K562 (cell line): ENCODE data around the gene ARHGEF1. TPM values are rescaled to one million over a fixed set of nuclear protein-coding genes. Genes with fewer than 3 reads are reported as not detected.
A peak's percentile ranks its signal among the peaks of the same experiment; 100 is the strongest.

ENCODE experiments used
- ARHGAP35 ChIP-seq: fragments of 450-650 bp; IDR thresholded peaks from 2 replicates; pipeline ENCODE4 v1.6.1; 2018; ENCODE audit not compliant: partially characterized antibody
- BRCA1 ChIP-seq, 2 experiments: fragments of 450-650 bp in 1 of 2; sonication (generic) in 1 of 2; formaldehyde crosslinking in 1 of 2; IDR thresholded peaks; 2 replicates each; pipeline versions ENCODE4 v1.5.0 to v1.6.1; 2017 to 2020; ENCODE audit warnings: mild to moderate bottlenecking in 1 of 2, missing genetic modification reagents in 1 of 2
- BRD4 ChIP-seq: fragments of 200-600 bp; sonication (generic); IDR thresholded peaks from 2 replicates; pipeline ENCODE4 v1.6.1; 2017; ENCODE audit warnings: inconsistent platforms
- CREB1 ChIP-seq, 2 experiments: sonication (generic) in 1 of 2; formaldehyde crosslinking in 1 of 2; IDR thresholded peaks; 2 replicates each; pipeline versions ENCODE4 v1.6.1 to v1.8.0; 2012 to 2022; ENCODE audit warnings: inconsistent platforms in 1 of 2, mild to moderate bottlenecking in 1 of 2, missing genetic modification reagents in 1 of 2, moderate library complexity in 1 of 2
- EGR1 ChIP-seq: fragments of 450-650 bp; conservative IDR thresholded peaks from 2 replicates; pipeline ENCODE4 v1.6.1; 2017; ENCODE audit warnings: mild to moderate bottlenecking
- GABPB1 ChIP-seq: sonication (generic); formaldehyde crosslinking; IDR thresholded peaks from 2 replicates; pipeline ENCODE4 v1.8.0; 2022; ENCODE audit warnings: mild to moderate bottlenecking, missing genetic modification reagents
- L3MBTL2 ChIP-seq: fragments of 450-650 bp; IDR thresholded peaks from 2 replicates; pipeline ENCODE4 v1.6.1; 2016; ENCODE audit warnings: mild to moderate bottlenecking, moderate library complexity
- RBFOX2 ChIP-seq: fragments of 200-400 bp; formaldehyde crosslinking; IDR thresholded peaks from 2 replicates; pipeline ENCODE4 v1.6.1; 2017; ENCODE audit warnings: low read depth, mild to moderate bottlenecking, low read length, moderate library complexity
- SRF ChIP-seq, 2 experiments: fragments of 250-450, 450-650 bp in 1 of 2; sonication (Bioruptor Pico) in 1 of 2; sonication (generic) in 1 of 2; formaldehyde crosslinking; IDR thresholded peaks; 2 replicates each; pipeline versions ENCODE4 v1.5.0 to v1.5.1; 2020 to 2022; ENCODE audit warnings: mild to moderate bottlenecking in 1 of 2, missing genetic modification reagents in 1 of 2
- ZBTB7A ChIP-seq: IDR thresholded peaks from 2 replicates; pipeline ENCODE4 v1.6.1; 2011; ENCODE audit warnings: low read depth, mild to moderate bottlenecking, low read length, moderate library complexity, borderline replicate concordance; ENCODE audit not compliant: control insufficient read depth
- ZNF134 ChIP-seq: fragments of 250-450 bp; sonication (Bioruptor Pico); conservative IDR thresholded peaks from 2 replicates; pipeline ENCODE4 v1.4.0; 2020
- ZNF324 ChIP-seq: fragments of 250-450 bp; sonication (Bioruptor Pico); IDR thresholded peaks from 2 replicates; pipeline ENCODE4 v1.4.0; 2020; ENCODE audit warnings: mild to moderate bottlenecking
- ZNF384 ChIP-seq: IDR thresholded peaks from 2 replicates; pipeline ENCODE4 v1.6.1; 2012; ENCODE audit warnings: low read depth, low read length, improper control_type of control experiment
- polyA plus RNA-seq, 8 experiments: library from polyadenylated mRNA; depleted of rRNA in 4 of 8; stranded (reverse) in 5 of 8; unstranded in 3 of 8; fragments of >200 nt; fragmentation: Nextera tagmentation in 2 of 8; fragmentation: Illumina TruSeq in 1 of 8; extraction: Ambion mirVana in 2 of 8; extraction: Trizol in 1 of 8; gene quantifications; 2 replicates each; pipeline versions ENCODE4 v1.2.1 to v1.2.3, GENCODE V29; 2011 to 2014; ENCODE audit warnings: inconsistent platforms in 1 of 8, missing spikeins in 1 of 8
- total RNA-seq, 7 experiments: library from RNA; depleted of rRNA in 6 of 7; stranded (reverse); fragments of >200 nt in 6 of 7; fragmentation: Illumina TruSeq in 2 of 7; extraction: Trizol in 2 of 7; gene quantifications; 2 replicates each; pipeline versions ENCODE4 v1.2.1 to v1.2.3, GENCODE V29; 2011 to 2021; ENCODE audit warnings: low replicate concordance in 1 of 7
- TF ChIP-seq, protein P1 (sequence below): fragments of 450-650 bp; formaldehyde crosslinking; IDR thresholded peaks from 2 replicates; pipeline ENCODE4 v1.4.0; 2020; ENCODE audit warnings: mild to moderate bottlenecking, moderate library complexity
- TF ChIP-seq, protein P2 (sequence below): sonication (generic); formaldehyde crosslinking; IDR thresholded peaks from 2 replicates; pipeline ENCODE4 v1.8.0; 2022; ENCODE audit warnings: missing genetic modification reagents, mild to moderate bottlenecking, moderate library complexity, borderline replicate concordance
- TF ChIP-seq, protein P3 (sequence below): fragments of 450-650 bp; IDR thresholded peaks from 2 replicates; pipeline ENCODE4 v1.6.1; 2016; ENCODE audit warnings: antibody characterized with exemption
- TF ChIP-seq, protein P4 (sequence below): fragments of 450-650 bp; IDR thresholded peaks from 2 replicates; pipeline ENCODE4 v1.7.0; 2016; ENCODE audit warnings: borderline replicate concordance
- TF ChIP-seq, protein P5 (sequence below): fragments of 450-650 bp; IDR thresholded peaks from 2 replicates; pipeline ENCODE4 v1.7.1; 2018; ENCODE audit warnings: mild to moderate bottlenecking, low read depth; ENCODE audit not compliant: partially characterized antibody

Gene ARHGEF1
- total and polyA plus RNA-seq, 9 of the 15 experiments (the other 6 are each of a cell fraction or from before 2014, with no cell fraction given) = 1.9 to 149 (median 29.8) TPM

DNA sequence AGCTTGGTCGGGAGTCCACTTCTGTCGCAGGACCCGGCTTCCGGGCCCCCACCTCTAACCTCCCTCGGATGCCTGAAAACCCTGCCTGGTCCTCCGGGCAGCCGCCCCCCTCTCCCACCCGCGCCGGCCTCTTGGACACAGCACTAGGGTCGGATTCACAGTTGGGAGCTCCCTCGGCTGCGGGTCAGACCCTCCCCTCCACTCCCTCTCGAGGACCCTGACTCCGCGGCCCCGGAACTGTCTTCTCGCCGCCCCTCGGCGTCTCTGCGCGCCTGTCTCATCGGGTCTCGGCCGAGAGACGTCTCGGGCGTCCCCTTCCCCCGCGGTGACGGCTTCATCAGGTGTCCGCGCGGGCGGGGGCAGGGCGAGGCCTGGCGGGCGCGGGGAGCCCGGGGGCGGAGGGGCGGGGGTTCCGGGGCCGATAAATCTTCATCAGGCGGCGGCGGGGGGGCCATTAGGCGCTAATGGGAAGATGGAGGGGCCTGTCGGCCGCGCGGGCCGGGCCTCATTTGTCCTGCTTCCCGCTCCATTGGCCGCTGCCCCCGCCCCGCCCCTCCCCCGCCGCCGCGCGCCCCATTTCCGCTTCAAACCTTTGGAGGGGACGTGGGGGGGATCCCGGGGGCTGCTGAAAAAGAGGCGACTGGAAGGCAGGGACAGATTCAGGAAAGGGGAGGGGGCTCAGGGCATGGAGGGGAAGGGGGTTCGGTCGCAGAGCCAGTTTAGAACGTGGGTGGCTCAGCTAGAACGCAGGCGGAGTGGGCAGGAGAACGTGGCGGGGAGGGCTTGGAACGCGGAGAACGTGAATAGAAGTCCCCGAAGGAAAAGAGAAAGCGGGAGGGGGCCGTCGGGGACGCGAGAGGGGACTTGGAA lies 57.1 kb downstream of the ARHGEF1 start (continued):
- TF ChIP-seq, protein P1, sequence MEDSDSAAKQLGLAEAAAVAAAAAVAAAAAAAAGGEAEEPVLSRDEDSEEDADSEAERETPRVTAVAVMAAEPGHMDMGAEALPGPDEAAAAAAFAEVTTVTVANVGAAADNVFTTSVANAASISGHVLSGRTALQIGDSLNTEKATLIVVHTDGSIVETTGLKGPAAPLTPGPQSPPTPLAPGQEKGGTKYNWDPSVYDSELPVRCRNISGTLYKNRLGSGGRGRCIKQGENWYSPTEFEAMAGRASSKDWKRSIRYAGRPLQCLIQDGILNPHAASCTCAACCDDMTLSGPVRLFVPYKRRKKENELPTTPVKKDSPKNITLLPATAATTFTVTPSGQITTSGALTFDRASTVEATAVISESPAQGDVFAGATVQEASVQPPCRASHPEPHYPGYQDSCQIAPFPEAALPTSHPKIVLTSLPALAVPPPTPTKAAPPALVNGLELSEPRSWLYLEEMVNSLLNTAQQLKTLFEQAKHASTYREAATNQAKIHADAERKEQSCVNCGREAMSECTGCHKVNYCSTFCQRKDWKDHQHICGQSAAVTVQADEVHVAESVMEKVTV (CRISPR knock-in tag) = no peak
- TF ChIP-seq BRCA1 (IDR thresholded peaks at IDR 0.05) (no peak), BRCA1 (CRISPR knock-in tag; IDR thresholded peaks at IDR 0.05) (no peak), BRD4 (peak; percentile 39; the same call in 1 of the 2 replicates), SRF (CRISPR knock-in tag; IDR thresholded peaks at IDR 0.05) (no peak), ZNF384 (no peak), ZNF324 (CRISPR knock-in tag) (no peak), ZBTB7A (peak; percentile 62), L3MBTL2 (no peak), ARHGAP35 (no peak), ZNF134 (CRISPR knock-in tag) (no peak), RBFOX2 (peak; percentile 75), CREB1 (IDR thresholded peaks at IDR 0.05) (peak; percentile 19; the same call in 1 of the 2 replicates), CREB1 (CRISPR knock-in tag; IDR thresholded peaks at IDR 0.05) (0 out of 2 replicates have a peak, but pooled peaks have one; percentile 27), GABPB1 (CRISPR knock-in tag) (peak; percentile 21; the same call in 1 of the 2 replicates), EGR1 (peak; percentile 72)
- TF ChIP-seq, protein P2, sequence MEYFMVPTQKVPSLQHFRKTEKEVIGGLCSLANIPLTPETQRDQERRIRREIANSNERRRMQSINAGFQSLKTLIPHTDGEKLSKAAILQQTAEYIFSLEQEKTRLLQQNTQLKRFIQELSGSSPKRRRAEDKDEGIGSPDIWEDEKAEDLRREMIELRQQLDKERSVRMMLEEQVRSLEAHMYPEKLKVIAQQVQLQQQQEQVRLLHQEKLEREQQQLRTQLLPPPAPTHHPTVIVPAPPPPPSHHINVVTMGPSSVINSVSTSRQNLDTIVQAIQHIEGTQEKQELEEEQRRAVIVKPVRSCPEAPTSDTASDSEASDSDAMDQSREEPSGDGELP = peak; percentile 63; the same call in 1 of the 2 replicates
- TF ChIP-seq, protein P3, sequence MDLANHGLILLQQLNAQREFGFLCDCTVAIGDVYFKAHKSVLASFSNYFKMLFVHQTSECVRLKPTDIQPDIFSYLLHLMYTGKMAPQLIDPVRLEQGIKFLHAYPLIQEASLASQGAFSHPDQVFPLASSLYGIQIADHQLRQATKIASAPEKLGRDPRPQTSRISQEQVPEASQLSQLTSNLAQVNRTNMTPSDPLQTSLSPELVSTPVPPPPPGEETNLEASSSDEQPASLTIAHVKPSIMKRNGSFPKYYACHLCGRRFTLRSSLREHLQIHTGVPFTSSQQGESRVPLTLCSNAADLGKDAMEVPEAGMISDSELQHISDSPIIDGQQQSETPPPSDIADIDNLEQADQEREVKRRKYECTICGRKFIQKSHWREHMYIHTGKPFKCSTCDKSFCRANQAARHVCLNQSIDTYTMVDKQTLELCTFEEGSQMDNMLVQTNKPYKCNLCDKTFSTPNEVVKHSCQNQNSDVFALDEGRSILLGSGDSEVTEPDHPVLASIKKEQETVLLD = peak; percentile 34; the same call in 1 of the 2 replicates
- TF ChIP-seq, protein P4, sequence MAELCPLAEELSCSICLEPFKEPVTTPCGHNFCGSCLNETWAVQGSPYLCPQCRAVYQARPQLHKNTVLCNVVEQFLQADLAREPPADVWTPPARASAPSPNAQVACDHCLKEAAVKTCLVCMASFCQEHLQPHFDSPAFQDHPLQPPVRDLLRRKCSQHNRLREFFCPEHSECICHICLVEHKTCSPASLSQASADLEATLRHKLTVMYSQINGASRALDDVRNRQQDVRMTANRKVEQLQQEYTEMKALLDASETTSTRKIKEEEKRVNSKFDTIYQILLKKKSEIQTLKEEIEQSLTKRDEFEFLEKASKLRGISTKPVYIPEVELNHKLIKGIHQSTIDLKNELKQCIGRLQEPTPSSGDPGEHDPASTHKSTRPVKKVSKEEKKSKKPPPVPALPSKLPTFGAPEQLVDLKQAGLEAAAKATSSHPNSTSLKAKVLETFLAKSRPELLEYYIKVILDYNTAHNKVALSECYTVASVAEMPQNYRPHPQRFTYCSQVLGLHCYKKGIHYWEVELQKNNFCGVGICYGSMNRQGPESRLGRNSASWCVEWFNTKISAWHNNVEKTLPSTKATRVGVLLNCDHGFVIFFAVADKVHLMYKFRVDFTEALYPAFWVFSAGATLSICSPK = no peak
- TF ChIP-seq, protein P5, sequence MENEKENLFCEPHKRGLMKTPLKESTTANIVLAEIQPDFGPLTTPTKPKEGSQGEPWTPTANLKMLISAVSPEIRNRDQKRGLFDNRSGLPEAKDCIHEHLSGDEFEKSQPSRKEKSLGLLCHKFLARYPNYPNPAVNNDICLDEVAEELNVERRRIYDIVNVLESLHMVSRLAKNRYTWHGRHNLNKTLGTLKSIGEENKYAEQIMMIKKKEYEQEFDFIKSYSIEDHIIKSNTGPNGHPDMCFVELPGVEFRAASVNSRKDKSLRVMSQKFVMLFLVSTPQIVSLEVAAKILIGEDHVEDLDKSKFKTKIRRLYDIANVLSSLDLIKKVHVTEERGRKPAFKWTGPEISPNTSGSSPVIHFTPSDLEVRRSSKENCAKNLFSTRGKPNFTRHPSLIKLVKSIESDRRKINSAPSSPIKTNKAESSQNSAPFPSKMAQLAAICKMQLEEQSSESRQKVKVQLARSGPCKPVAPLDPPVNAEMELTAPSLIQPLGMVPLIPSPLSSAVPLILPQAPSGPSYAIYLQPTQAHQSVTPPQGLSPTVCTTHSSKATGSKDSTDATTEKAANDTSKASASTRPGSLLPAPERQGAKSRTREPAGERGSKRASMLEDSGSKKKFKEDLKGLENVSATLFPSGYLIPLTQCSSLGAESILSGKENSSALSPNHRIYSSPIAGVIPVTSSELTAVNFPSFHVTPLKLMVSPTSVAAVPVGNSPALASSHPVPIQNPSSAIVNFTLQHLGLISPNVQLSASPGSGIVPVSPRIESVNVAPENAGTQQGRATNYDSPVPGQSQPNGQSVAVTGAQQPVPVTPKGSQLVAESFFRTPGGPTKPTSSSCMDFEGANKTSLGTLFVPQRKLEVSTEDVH = peak; percentile 23
